Activated T-cell treated with anti-CD3 and anti-CD28 coated beads for 24 hours (primary cell): ENCODE data around the gene MEGF11.

Experiments
- DNase-seq: peaks from one replicate; pipeline ENCODE4 v3.0.0-alpha.2; 2020; ENCODE audit warnings: low read depth

MEGF11 gene

GRCh38 chr15:65851981-65852380, 401.6 kb downstream of the MEGF11 start:
- DNase-seq: no peak

- DNase-seq: no peak
Measured at GRCh38 chr15:65847989-65848388, 405.6 kb downstream of the MEGF11 start.

GRCh38 chr15:65845826-65846519, 407.6 kb downstream of the MEGF11 start:
- DNase-seq: no peak
